OCI-LY7 (cell line): ENCODE data around the gene ARHGEF10L.

Experiments
- CTCF ChIP-seq: fragments of 200-600 bp; sonication (generic); conservative IDR thresholded peaks from 2 replicates; pipeline ENCODE4 v1.5.1; 2014; ENCODE audit warnings: mild to moderate bottlenecking, antibody characterized with exemption, low read length, moderate library complexity, mixed read lengths
- EZH2phosphoT487 ChIP-seq: fragments of 200-600 bp; sonication (generic); IDR thresholded peaks from 2 replicates; pipeline ENCODE4 v1.6.1; 2018; ENCODE audit warnings: low read depth, borderline replicate concordance, mild to moderate bottlenecking, mixed run types, antibody characterized with exemption, low read length, moderate library complexity, mixed read lengths

GRCh38 chr1:17594026-17594425 lies 54.5 kb downstream of the ARHGEF10L start:
- TF ChIP-seq CTCF (no peak), EZH2phosphoT487 (no peak)
